ENCODE data around the gene APEH. TPM values are rescaled to one million over a fixed set of nuclear protein-coding genes. Genes with fewer than 3 reads are reported as not detected.
"Not testable (repeated sequence)": the region's sequence is repeated elsewhere in the genome, so short reads cannot be mapped to it uniquely, and the experiment has no call there.

The APEH gene
- total and polyA plus RNA-seq, 2 of the 13 experiments (the other 11 are each of a cell fraction or from before 2014, with no cell fraction given) = 116 to 130 TPM

GRCh38 chr3:49688338-49689045, 14.3 kb downstream of the APEH start (continued):
- TF ChIP-seq ZBTB39 (CRISPR knock-in tag; IDR thresholded peaks at IDR 0.05) = peak; percentile 67; the same call in 1 of the 2 replicates
- peak; percentile 41; the same call in 1 of the 2 replicates for TF ChIP-seq RNF219 (CRISPR knock-in tag; IDR thresholded peaks at IDR 0.05)
- peak; percentile 60; the same call in 1 of the 2 replicates for TF ChIP-seq TAF1 (CRISPR knock-in tag; IDR thresholded peaks at IDR 0.05)
- peak; percentile 21 for TF ChIP-seq KLF11 (CRISPR knock-in tag; IDR thresholded peaks at IDR 0.05)
- TF ChIP-seq ZNF263 (CRISPR knock-in tag; IDR thresholded peaks at IDR 0.05) = peak; percentile 16; the same call in 1 of the 2 replicates
- peak; percentile 65 for TF ChIP-seq ZNF614 (CRISPR knock-in tag; IDR thresholded peaks at IDR 0.05; ENCODE audit: borderline replicate concordance)
- TF ChIP-seq ZNF331 (CRISPR knock-in tag; IDR thresholded peaks at IDR 0.05) = peak; percentile 26; the same call in 1 of the 2 replicates
- TF ChIP-seq SAP130 (CRISPR knock-in tag; IDR thresholded peaks at IDR 0.05; ENCODE audit: low read depth) = peak; percentile 93
- peak; percentile 18 for TF ChIP-seq ELF1 (CRISPR knock-in tag; IDR thresholded peaks at IDR 0.05)
- TF ChIP-seq NFKB2 (CRISPR knock-in tag; IDR thresholded peaks at IDR 0.05; ENCODE audit: borderline replicate concordance) = peak; percentile 46
- TF ChIP-seq MTERF4 (CRISPR knock-in tag; IDR thresholded peaks at IDR 0.05) = peak; percentile 7; the same call in 1 of the 2 replicates
- peak; percentile 40 for TF ChIP-seq ZEB1 (IDR thresholded peaks at IDR 0.05; ENCODE audit: insufficient replicate concordance, low read depth)
- peak; percentile 88 for TF ChIP-seq ZFX (CRISPR knock-in tag; IDR thresholded peaks at IDR 0.05; ENCODE audit: low read depth)
- peak; percentile 69 for TF ChIP-seq KDM2A (CRISPR knock-in tag; IDR thresholded peaks at IDR 0.05; ENCODE audit: borderline replicate concordance, low read depth)
- peak; percentile 85; the same call in 1 of the 2 replicates for TF ChIP-seq MEIS2 (CRISPR knock-in tag; IDR thresholded peaks at IDR 0.05)
- TF ChIP-seq KAT8 (CRISPR knock-in tag; IDR thresholded peaks at IDR 0.05) = peak; percentile 20; the same call in 1 of the 2 replicates
- TF ChIP-seq PHF20 (CRISPR knock-in tag; IDR thresholded peaks at IDR 0.05) = peak; percentile 61; the same call in 1 of the 2 replicates
- peak; percentile 63; the same call in 1 of the 2 replicates for TF ChIP-seq YEATS2 (CRISPR knock-in tag; IDR thresholded peaks at IDR 0.05; ENCODE audit: borderline replicate concordance)
- peak; percentile 42; the same call in 1 of the 2 replicates for TF ChIP-seq ZNF788 (CRISPR knock-in tag; IDR thresholded peaks at IDR 0.05; ENCODE audit: borderline replicate concordance)
- TF ChIP-seq GABPB1 (CRISPR knock-in tag; IDR thresholded peaks at IDR 0.05) = peak; percentile 70
- TF ChIP-seq ZNF558 (CRISPR knock-in tag; IDR thresholded peaks at IDR 0.05; ENCODE audit: borderline replicate concordance) = peak; percentile 56; the same call in 1 of the 2 replicates
- TF ChIP-seq ZNF580 (CRISPR knock-in tag; IDR thresholded peaks at IDR 0.05; ENCODE audit: borderline replicate concordance, low read depth) = peak; percentile 57; the same call in 1 of the 2 replicates
- not testable (repeated sequence) for TF ChIP-seq LCORL (IDR thresholded peaks at IDR 0.05)
- peak; percentile 60 for TF ChIP-seq LCORL (CRISPR knock-in tag; IDR thresholded peaks at IDR 0.05)
- TF ChIP-seq RXRA (CRISPR knock-in tag; IDR thresholded peaks at IDR 0.05) = peak; percentile 72
- peak; percentile 47 to 62; a peak in 3 of 4 replicates for TF ChIP-seq NR2F1 (CRISPR knock-in tag; IDR thresholded peaks at IDR 0.05)
